Stimulated activated CD8-positive, alpha-beta memory T cell treated with anti-CD3 and anti-CD28 coated beads, Interleukin-2, amount 100 ng/mL, for 1 hour (primary cell): ENCODE results near the gene TAS2R30.
"Not testable (repeated sequence)": the region's sequence is repeated elsewhere in the genome, so short reads cannot be mapped to it uniquely, and the experiment has no call there.

Source experiments
- DNase-seq, 2 donors: peaks; one replicate each; pipeline ENCODE4 v3.0.0-alpha.2; 2020; ENCODE audit warnings: low read depth in 2 of 2

The TAS2R30 gene

GRCh38 chr12:11130382-11130781 is 4.1 kb downstream of the TAS2R30 start:
- DNase-seq, result no peak

- not testable (repeated sequence) for DNase-seq
Observed at GRCh38 chr12:11114130-11114529, 20.3 kb downstream of the TAS2R30 start.

- DNase-seq, result not testable (repeated sequence)
Observed at GRCh38 chr12:11111213-11111612, 23.2 kb downstream of the TAS2R30 start.

GRCh38 chr12:11108862-11109261 is 25.6 kb downstream of the TAS2R30 start:
- no peak for DNase-seq

GRCh38 chr12:11107719-11108118 is 26.7 kb downstream of the TAS2R30 start:
- DNase-seq, result no peak

- no peak for DNase-seq
Observed at GRCh38 chr12:11106288-11106687, 28.2 kb downstream of the TAS2R30 start.

- no peak for DNase-seq
Observed at GRCh38 chr12:11105546-11105945, 28.9 kb downstream of the TAS2R30 start.

DNA sequence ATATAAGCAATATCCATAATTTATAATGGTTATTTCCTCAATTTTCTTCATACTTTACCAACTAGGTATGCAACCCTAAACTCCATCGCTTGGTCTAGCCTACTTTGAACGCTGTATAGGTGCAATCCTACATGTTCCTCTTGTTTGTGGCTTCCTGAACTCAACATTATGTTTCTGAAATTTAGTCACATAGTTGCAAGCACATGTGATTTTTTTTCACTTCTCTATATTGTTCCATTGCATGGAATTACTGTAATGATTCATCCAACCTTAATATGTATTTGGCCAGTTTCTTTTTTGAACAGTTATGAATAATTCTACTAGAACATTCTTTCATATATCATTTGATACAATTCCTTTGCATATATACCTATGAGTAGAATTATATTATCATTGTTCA is 39.5 kb downstream of the TAS2R30 start:
- not testable (repeated sequence) for DNase-seq

GRCh38 chr12:11092128-11092527 is 42.3 kb downstream of the TAS2R30 start, which contains the start of gene TAS2R43:
TSS of gene TAS2R43 (minus strand) at chr12:11092313. CDS start at chr12:11092229, 84 bp downstream.
- DNase-seq, result no peak

GRCh38 chr12:11089246-11089645 is 45.2 kb downstream of the TAS2R30 start:
- DNase-seq, result no peak

DNA sequence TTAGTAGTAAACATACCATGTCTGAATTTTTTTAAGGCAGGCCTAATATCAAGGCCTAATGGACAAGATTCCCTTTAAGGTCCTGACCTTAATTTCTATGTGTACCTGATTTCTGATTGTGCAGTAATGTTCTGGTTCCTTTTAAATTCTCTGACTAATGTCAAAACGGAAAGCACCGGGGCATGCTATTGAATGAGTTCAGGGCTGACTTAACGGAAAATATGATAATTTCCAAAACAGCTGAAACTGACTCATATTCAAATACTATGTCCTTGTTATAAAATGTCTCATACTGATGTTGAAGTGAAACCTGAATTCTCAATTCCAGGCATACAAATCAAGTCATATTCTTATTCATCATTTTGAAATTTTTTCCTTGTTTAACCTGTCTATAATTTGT is 49.0 kb downstream of the TAS2R30 start:
- DNase-seq, result no peak
